Psoas muscle (tissue), 8 donors: ENCODE data around the gene SMARCAD1. TPM values are rescaled to one million over a fixed set of nuclear protein-coding genes. Genes with fewer than 3 reads are reported as not detected.

Experiments used
- ATAC-seq, 4 donors: fragments of 200-7000 bp; cut with Tn5 transposase; one replicate each; pipeline ENCODE4 v1.9.1; 2020; ENCODE audit warnings: moderate library complexity in 3 of 4, mild to moderate bottlenecking in 2 of 4
- DNase-seq, 2 donors: peaks; one replicate each; pipeline ENCODE4 v3.0.0-alpha.2; 2020
- H3K27ac ChIP-seq: fragments of 200-600 bp; one replicate; pipeline ENCODE4 v1.8.0; 2022
- H3K27me3 ChIP-seq, 3 donors: fragments of 200-600 bp in 1 of 3; one replicate each; pipeline versions ENCODE4 v1.6.1 to v1.8.0; 2013 to 2022; ENCODE audit warnings: low read length in 2 of 3, mild to moderate bottlenecking in 2 of 3, moderate library complexity in 1 of 3; ENCODE audit not compliant: insufficient read depth in 3 of 3
- H3K36me3 ChIP-seq, 2 donors: fragments of 200-600 bp in 1 of 2; one replicate each; pipeline versions ENCODE4 v1.6.1 to v1.8.0; 2013 to 2022; ENCODE audit warnings: low read depth in 1 of 2, mild to moderate bottlenecking in 1 of 2, moderate library complexity in 1 of 2; ENCODE audit not compliant: insufficient read depth in 1 of 2
- H3K4me1 ChIP-seq: fragments of 200-600 bp; one replicate; pipeline ENCODE4 v1.8.0; 2022
- H3K4me3 ChIP-seq: fragments of 200-600 bp; one replicate; pipeline ENCODE4 v1.8.0; 2022; ENCODE audit warnings: mild to moderate bottlenecking
- H3K9me3 ChIP-seq: fragments of 200-600 bp; one replicate; pipeline ENCODE4 v1.8.0; 2022
- CTCF ChIP-seq: fragments of 200-600 bp; IDR thresholded peaks from one replicate; pipeline ENCODE4 v1.8.0; 2022; ENCODE audit warnings: antibody characterized with exemption
- WGBS, 3 donors: extraction: QIAGEN DNeasy Blood & Tissue Kit; methylation state at CpG; one replicate each; pipeline versions ENCODE4 v1.1.6 to v1.1.7; 2013; 5-methylcytosine and 5-hydroxymethylcytosine counted together
- intact Hi-C, 2 donors: fragments of 100-400 bp; cut with DNase I; formaldehyde crosslinking; loops; one replicate each; pipeline versions ENCODE4 v1.11.0 to v1.14.2; 2022
- polyA plus RNA-seq, 3 donors: library from polyadenylated mRNA; stranded (reverse); fragments of 200-250 nt; gene quantifications; one replicate each; pipeline ENCODE4 v1.2.3, GENCODE V29; 2013
- total RNA-seq, 4 donors: library from RNA; stranded (reverse); fragmentation: NEBNext Ultra II Directional in 2 of 4; extraction: Animal tissue kit (Norgen Biotek cat#: 25700) in 2 of 4; gene quantifications; one replicate each; pipeline versions ENCODE4 v1.2.1 to v1.2.4, GENCODE V29; 2021 to 2023
- donor health status: healthy with polysubstance abuse.
- donor health status: DM: no; HTN: no; CAD: no; lungs with moderate emphysema.
- donor health status: Bipolar disorder and iron deficiency.
- donor health status: healthy.
- donor health status: DM: yes; HTN: yes; CAD: no.
- donor health status: DM: no; HTN: no; CAD: no.
- donor health status: DM: no; HTN: no; CAD: no.
- donor health status: DM: yes; HTN: yes; CAD: no.

The SMARCAD1 gene
- total and polyA plus RNA-seq, 7 donors = 5.0 to 10.5 (median 8.1) TPM

GRCh38 chr4:94302191-94302590 lies 94.5 kb downstream of the SMARCAD1 start:
- no peak for DNase-seq

GRCh38 chr4:94304365-94304971 lies 96.8 kb downstream of the SMARCAD1 start:
- ATAC-seq (peak in 1 of 4 donors; percentile 68), DNase-seq (no peak)
- TF ChIP-seq CTCF = peak; percentile 66
- H3K9me3 ChIP-seq = no peaks in the 10 kb centered on the region
- H3K27me3 ChIP-seq = no peaks in the 10 kb centered on the region
- H3K4me3 ChIP-seq = no peak overlapping the region
- 48 to 52% (median 49%) methylated on average over 2 of the region's 2 CpGs for WGBS, 3 donors
- intact Hi-C loops = loop anchor here (10.0 kb wide), 2 partner anchors 90 to 290 kb away; no protein-coding TSS in a partner anchor
- no peaks in the 10 kb centered on the region for H3K36me3 ChIP-seq
- no peak overlapping the region for H3K27ac ChIP-seq
- H3K4me1 ChIP-seq = peaks cover 8% of the 10 kb centered on the region

More at GRCh38 chr4:94302191-94302590, 94.5 kb downstream of the SMARCAD1 start:
- no peak for TF ChIP-seq CTCF
- Histone ChIP-seq H3K4me1 (peaks cover 4% of the 10 kb centered on the region), H3K27me3 (no peaks in the 10 kb centered on the region), H3K27ac (no peak overlapping the region), H3K4me3 (no peak overlapping the region), H3K9me3 (no peaks in the 10 kb centered on the region), H3K36me3 (no peaks in the 10 kb centered on the region)
- ATAC-seq = no peak
- 96 to 97% (median 96%) methylated on average over 2 of the region's 2 CpGs for WGBS, 3 donors
- intact Hi-C loops = loop anchor here (10.0 kb wide), 2 partner anchors 93 to 293 kb away; no protein-coding TSS in a partner anchor

GRCh38 chr4:94305466-94306225 lies 98.0 kb downstream of the SMARCAD1 start:
- no peak for DNase-seq
- Histone ChIP-seq H3K27ac (no peak overlapping the region), H3K4me3 (no peak overlapping the region), H3K27me3 (no peaks in the 10 kb centered on the region), H3K4me1 (peaks cover 8% of the 10 kb centered on the region), H3K9me3 (no peaks in the 10 kb centered on the region), H3K36me3 (no peaks in the 10 kb centered on the region)
- 69 to 83% (median 71%) methylated on average over 5 of the region's 5 CpGs for WGBS, 3 donors
- intact Hi-C loops = loop anchor here (10.0 kb wide), 2 partner anchors 89 to 289 kb away; no protein-coding TSS in a partner anchor
- no peak for TF ChIP-seq CTCF
- no peak for ATAC-seq

- no peaks in the 10 kb centered on the region for H3K9me3 ChIP-seq
- 55 to 67% (median 63%) methylated on average over 3 of the region's 3 CpGs for WGBS, 3 donors
- intact Hi-C loops = loop anchor here (10.0 kb wide), 2 partner anchors 88 to 288 kb away; no protein-coding TSS in a partner anchor
- no peaks in the 10 kb centered on the region for H3K27me3 ChIP-seq
- no peaks in the 10 kb centered on the region for H3K36me3 ChIP-seq
- H3K27ac ChIP-seq = no peak overlapping the region
- no peak for DNase-seq
- no peak for ATAC-seq
- TF ChIP-seq CTCF = no peak
- no peak overlapping the region for H3K4me3 ChIP-seq
- peaks cover 8% of the 10 kb centered on the region for H3K4me1 ChIP-seq
Measured at GRCh38 chr4:94306713-94307112, 99.0 kb downstream of the SMARCAD1 start.
